Stimulated activated CD8-positive, alpha-beta memory T cell treated with anti-CD3 and anti-CD28 coated beads, Interleukin-15, amount 100 ng/mL, for 1 hour (primary cell): ENCODE results near the gene C6orf163.

Experiments used
- DNase-seq: peaks from one replicate; pipeline ENCODE4 v3.0.0-alpha.2; 2020; ENCODE audit warnings: low read depth

C6orf163 gene

DNA sequence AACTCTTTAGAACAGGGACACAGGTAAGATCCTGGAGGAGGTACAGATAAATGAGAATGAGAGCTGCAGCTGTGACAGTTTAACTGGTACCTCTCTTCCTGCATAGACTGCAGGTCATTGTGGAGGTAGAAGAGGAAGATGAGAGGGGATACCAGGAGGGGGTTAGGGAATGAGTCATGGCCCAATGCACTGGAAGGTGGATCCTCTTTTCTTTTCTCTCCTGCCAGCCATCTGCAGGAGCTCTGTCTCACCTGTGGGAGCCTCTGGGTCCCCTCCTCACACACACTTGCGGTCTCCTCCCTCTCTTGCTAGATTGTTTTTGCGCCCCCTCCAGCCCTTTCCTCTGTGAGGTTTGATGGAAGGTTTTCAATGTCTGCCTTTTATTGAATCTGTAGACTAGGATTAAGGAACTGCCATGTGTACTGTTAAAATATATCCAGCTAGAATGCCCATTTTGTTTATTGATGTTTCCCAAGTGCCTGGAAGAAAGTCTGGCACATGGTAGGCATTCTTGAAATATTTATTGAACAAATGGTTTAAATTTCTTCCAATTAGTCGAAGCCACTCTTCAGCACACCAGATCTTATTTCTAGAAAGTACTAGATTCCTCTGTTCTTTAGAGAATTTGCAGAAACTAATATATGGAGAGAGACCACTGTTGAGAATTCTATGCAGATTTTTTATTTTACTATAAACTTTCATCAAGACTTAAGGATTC is 13.0 kb downstream of the C6orf163 start:
- DNase-seq: no peak

DNA sequence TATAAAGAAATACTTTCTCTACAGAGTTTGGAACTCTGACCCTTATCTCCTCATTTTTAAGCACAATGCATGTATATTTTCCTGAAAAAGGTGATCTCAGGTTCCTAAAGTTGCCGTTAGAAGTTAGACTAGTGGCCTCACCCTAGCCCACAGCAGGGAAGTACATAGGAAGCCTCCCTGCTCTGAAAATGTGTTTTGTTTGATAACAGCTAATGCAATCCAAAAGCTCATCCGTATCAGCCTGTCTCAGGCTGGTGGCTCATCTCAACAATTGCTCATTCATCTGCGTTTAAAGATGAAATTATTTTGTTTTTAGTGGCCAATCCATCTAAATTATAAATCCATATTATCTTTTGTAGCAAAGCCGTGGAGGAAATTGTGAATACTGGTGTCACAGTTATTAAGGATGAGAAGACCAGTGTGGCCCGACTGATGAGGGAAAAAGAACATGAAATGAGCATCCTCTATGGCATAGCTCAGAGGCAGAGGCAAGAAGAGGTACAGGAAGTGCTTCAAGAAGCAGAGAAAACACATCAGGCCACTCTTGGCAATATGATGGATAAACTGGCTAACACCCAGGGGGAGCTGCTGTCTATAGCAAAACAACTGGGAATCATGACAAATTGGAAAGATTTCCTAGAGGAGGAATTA is 20.1 kb downstream of the C6orf163 start:
- DNase-seq: no peak

DNA sequence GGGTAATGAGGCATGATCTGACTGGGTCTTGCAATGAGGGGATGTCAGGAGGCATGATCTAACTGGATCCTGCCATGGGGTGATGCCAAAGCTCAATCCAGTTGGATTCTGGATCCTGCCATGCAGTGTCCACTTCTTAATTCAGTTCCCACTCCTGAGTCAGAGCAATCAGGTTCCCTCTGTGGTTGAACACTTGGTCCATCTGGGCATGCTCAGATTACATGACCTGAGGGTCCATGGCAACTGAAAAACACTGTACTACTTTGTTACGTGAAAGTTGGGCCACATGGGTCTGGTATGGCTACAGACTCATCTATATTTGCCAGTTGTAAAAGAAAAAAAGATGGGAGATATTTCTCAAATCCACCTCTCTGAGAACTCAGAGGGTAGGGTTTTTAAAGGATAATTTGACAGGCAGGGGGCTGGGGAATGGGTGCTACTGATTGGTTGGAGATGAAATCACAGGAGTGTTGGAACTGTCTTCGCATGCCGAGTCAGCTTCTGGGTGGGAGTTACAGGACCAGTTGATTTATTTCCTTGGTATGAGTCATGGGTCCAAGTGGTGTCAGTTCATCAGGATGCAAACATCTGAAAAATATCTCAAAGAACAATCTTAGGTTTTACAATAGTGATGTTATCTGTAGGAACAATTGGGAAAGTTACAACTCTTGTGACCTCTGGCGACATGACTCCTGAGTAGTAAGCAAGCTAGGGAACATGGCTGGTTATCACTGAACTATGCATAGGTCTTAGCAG is 21.6 kb downstream of the C6orf163 start:
- no peak for DNase-seq

DNA sequence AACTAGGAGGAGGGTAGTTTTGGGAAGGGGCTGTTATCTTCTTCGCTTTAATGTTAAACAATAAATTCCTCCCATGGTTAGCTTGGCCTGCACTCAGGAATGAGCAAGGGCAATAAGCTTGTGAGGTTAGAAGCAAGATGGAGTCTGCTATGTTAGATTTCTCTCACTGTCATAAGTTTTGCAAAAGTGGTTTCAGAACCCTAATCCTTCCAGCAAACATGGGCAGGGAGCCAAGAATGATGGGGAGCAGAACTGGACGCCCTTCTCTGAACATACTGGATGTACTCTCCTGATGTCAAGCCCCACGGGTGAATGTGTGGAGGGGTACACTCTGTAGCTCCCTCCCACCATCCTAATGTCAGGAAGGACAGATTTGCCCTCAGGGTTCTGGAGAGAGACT is 22.3 kb downstream of the C6orf163 start:
- DNase-seq: no peak

GRCh38 chr6:87373377-87373776 is 28.8 kb downstream of the C6orf163 start:
- DNase-seq: no peak

- no peak for DNase-seq
These were observed 30.7 kb downstream of the C6orf163 start for GRCh38 chr6:87375315-87375714.

DNA sequence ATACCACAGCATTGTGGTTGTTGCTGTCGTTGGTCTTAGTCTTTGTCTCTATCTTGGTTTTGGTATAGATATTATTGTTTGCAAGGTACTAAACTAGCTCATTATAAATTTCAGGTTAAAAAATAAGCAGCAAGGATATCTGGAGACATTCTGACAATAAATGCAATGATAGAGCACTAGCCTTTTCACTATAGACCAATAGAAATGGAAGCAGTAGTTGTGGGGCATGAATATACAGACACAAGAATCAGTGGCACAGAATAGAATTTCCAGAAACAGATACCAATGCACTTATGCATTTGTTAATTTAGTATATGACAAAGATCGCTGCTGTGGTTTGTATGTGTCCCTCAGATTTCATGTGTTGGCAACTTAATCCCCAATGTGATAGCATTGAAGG is 32.0 kb downstream of the C6orf163 start:
- no peak for DNase-seq

- DNase-seq: no peak
These were observed 34.3 kb downstream of the C6orf163 start for GRCh38 chr6:87378947-87379346.

DNA sequence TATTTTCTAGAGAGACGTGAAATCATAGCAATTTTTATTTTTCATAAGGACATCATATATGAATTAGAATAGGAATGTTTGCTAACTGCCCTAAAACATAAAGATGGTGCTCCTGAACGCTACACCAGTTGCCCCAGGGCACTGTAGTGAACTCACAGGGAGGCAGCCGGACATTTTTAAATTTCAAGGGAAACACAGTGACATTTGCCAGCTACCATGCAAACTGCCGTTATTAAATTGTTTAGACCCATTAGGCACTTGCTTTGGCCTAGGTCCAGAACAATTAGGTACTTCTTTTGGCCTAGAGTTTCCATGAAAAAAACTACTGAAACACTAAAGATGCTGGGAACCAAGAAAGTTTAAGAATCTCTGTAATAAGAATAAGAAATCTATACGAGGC is 38.2 kb downstream of the C6orf163 start:
- no peak for DNase-seq

DNA sequence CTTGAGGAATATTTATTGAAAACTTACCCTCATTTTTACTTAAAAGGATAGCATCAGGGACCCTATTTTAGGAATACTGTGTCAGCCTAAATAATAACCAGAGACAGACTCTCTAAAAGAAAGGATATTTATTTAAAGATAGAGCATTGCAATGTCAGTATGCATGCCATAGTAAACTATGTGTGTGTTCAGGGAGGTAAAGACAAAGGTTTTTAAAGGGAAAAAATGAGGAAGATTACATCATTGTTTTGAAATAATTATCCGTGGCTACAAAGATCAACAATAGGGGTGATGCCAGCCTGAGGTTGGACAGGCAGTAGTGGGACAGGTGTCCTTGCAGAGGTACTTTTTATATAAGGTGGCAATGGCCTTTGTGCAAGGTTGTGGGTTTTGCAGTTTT is 39.4 kb downstream of the C6orf163 start:
- no peak for DNase-seq

DNA sequence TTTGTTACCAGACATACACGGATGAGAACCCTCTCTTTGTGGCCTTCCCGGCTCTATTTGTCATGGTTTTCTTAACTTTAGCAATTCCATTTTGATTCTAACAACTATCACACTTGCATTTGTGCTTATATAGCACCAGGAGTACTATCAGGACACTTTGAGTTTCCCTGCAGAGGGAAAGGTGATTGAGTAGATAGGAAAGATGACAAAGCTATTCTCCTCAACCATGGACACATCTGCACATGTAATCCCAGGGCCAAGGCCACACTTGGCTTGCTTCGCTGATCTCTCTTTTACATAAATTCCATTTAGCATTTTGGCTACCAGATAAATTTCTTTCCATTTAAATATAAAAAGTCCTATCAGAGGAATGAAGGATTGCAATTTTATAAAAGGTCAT is 39.8 kb downstream of the C6orf163 start:
- DNase-seq: no peak

DNA sequence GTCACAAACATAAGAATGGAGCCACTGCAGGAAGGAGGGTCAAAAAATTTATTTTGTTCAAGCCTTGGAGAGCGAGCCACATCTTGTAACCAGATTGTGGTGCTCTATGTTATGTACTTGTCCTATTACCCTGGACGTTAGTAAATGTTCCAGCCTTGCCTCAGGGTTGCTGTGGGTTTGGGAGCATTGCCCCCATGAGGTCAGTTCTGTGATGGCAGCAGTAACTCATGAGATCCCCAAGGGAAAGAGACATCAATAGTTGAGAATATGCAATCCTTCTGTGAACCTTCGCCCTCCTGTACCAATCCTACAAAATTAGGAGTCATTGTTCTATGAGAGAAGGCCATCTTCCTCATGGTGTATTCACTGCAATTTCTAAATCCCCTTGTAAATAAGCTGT is 46.7 kb downstream of the C6orf163 start:
- DNase-seq: no peak

DNA sequence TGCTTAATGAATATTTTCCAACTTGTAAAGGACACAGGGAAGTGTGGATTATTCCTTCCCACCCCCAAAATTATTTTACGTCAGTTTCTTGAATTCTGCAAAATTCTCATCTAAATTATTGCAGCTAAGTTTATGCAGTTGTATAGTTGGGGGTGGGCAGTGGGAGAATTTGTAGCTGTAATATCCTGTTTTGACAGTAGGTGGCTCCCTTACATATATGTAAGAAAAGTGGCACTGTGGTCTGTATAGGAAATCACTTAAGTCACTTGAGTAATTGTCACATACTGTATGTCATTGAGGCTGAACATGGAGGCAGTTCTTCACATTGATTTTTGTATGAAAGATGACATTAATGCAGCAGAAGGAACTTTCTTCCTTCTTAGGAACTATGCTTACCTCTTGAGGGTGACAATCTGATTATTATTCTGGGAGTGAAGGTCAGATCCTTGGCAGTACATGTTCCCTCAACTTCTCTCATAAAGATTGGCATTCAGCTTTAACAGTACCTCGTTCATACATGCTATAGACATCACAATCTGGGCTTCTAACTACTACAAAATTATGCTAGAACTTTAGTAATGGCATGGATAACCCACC is 48.5 kb downstream of the C6orf163 start:
- no peak for DNase-seq

DNA sequence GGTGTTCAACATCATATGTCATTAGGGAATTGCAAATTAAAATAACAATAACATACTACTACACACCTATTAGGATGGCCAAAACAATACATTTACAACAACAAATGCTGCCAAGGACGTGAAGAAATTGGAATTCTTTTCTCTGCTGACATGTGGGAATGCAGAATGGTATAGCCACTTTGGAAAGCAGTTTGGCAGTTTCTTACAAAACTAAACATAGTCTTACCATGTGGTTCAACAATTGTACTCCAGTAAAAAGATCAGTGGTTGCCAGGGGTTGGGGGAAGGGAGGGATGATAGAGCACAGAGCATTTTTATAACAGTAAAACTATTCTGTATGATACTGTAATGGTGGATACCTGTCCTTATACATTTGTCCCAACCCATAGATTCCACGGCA is 50.8 kb downstream of the C6orf163 start:
- no peak for DNase-seq

- DNase-seq: no peak
These were observed 52.2 kb downstream of the C6orf163 start for GRCh38 chr6:87396595-87397392.

GRCh38 chr6:87397656-87398055 is 53.0 kb downstream of the C6orf163 start:
- DNase-seq: no peak

DNA sequence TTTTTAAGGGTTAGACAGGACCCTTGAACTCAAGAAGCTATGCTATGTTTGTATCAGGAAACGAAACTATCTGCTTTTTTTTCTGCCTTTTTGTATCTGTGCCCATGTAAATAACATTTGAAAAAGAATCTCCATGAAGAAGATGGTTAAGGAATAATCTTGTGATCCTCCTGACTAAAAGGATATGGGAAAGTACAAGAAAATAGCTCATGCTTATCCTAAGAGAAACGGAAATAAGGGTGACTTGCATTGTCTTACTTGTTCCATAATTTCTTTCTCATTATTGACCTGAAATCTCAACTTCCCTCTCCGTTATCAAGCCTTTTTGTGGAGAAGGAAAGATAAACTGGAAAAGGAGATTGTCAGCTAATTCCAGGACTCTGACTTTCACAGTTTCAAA is 57.2 kb downstream of the C6orf163 start:
- no peak for DNase-seq

DNA sequence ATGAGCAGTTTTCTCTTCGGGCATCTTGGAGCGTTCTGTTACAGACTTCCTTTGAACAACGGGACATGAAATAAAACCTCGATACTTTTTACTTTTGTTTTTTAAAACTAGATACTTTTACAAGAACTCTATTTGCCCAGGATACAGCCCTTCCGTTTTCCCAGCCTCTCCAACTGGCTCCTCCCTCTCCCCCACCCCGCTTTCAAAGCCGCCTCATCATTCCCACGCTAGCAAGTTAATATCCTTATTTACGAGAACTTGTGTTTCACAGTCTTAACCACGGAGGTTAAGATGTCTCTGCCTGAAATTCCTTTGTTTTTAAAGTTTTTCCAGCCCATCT is 62.9 kb downstream of the C6orf163 start:
- DNase-seq: no peak

DNA sequence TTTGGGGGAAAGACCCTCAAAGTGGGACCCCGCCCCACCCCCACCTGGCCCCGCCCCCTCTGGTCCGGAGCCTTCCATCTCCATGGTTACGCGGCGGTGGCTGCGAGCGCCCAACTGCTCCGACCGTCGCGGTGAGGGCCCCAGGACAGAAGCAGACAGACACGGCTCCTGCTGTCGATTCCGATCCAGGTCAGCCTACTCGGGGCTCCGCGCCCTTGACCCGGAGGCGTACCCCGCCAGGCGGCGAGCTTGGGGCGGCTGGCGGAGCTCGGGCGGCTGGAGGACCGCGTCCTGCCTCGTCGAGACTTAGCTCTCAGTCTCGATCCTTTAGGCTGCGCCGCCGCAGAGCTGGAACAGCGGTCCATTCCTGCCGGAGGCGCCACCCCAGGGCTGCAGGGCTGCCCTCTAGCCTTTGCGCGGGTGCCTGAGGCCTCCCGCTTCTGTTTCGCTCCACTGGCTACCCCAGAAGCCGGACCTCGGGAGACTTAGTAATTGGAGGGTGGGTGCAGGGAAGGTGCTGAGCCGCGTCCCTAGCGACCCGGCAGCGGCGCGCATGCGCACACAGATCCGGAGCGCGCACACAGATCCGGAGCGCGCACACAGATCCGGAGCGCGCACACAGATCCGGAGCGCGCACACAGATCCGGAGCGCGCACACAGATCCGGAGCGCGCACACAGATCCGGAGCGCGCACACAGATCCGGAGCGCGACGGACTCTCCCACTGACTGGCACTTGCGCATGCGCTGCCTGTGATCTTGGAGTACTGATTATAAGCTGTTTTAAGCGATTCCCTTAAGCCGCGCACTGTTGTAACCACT is 63.5 kb downstream of the C6orf163 start, which contains the start of gene CFAP206:
Gene CFAP206 (plus strand): TSS at position 72 of the 820 bp plus-strand sequence. CDS start 1,868 bp downstream, outside the sequence.
- DNase-seq: peak; percentile 46

DNA sequence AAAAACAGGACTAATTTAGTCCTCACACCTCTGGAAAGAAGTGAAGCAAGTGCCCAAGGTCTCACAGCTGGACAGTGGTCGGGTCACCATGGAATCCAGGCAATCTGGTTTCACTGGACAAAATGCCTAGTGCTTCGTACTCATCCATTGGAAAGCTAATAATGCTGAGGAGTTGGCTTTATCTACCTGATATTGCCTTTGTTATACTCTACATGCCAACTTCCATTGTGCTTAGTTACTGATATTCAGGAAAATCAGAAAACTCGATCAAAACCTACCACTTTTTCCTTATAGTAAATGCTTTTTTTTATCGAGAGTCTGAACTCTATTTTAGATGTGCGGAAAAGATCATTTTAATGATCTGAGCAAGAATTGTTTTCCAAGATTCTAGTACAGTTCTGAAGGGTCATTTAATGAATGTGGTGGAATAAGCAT is 64.1 kb downstream of the C6orf163 start:
- DNase-seq: no peak
